Measurements from ENCODE around the gene TSPAN9.

TSPAN9 gene

DNA sequence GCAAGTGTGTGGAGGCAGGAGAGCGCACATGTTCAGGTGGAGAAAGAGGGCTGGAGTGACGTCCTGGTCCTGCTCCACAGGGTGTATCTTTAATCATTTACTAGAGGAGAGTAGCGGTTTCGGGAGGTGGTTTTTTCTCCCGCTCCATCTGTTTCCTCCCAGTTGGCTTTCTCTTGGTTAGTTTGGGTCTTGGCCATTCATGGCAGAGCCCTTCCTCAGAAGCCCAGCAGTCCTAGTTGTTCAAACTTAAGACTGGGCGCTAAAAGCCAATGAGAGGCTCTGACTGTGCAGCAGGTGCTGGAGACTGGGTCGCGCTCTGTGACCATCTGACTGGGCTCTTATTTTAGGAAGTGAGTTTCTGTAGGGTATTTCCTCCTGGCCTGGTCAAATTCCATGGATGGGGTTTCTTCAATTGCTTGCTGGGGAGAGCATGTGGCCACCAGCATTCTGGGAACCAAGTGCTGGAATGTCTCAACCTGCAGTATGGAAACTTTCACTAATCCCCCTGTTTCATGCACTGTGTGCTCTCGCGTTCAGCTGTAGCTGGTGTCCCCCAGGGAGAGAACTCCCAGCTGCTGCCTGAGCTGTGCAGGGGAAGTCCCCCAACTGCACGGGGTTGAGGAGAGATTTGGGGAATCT is 27.4 kb upstream of the TSPAN9 start:
- TF ChIP-seq, protein P1, sequence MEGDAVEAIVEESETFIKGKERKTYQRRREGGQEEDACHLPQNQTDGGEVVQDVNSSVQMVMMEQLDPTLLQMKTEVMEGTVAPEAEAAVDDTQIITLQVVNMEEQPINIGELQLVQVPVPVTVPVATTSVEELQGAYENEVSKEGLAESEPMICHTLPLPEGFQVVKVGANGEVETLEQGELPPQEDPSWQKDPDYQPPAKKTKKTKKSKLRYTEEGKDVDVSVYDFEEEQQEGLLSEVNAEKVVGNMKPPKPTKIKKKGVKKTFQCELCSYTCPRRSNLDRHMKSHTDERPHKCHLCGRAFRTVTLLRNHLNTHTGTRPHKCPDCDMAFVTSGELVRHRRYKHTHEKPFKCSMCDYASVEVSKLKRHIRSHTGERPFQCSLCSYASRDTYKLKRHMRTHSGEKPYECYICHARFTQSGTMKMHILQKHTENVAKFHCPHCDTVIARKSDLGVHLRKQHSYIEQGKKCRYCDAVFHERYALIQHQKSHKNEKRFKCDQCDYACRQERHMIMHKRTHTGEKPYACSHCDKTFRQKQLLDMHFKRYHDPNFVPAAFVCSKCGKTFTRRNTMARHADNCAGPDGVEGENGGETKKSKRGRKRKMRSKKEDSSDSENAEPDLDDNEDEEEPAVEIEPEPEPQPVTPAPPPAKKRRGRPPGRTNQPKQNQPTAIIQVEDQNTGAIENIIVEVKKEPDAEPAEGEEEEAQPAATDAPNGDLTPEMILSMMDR (IDR thresholded peaks at IDR 0.05; ENCODE audit: control insufficient read depth, extremely low read depth, insufficient read depth) = no peak
- DNase-seq (ENCODE audit: low read depth) = no peak
- H3K4me3 ChIP-seq (ENCODE audit: low read depth, low read length) = no peak overlapping the region

DNA sequence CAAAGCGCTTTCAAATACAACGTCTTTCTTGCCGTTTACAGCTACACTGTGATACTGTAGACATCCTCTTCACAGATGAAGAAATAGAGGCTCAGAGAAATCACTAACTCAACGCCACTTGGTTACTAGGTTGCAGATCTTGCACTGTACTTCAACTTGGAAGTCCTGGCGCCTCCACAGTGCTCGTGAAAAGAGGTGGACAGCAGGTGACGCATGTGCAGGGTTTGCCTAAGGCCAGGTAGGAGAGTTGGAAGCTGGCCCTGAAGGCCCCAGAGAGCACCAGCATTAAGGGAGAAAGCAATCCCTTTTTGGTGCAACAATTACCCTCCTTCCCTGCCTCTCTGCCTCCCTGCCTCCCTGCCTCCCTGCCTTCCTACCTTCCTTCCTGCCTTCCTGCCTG is 22.8 kb upstream of the TSPAN9 start:
- H3K4me3 ChIP-seq (ENCODE audit: low read depth, low read length) = no peak overlapping the region
- TF ChIP-seq, protein P1 (IDR thresholded peaks at IDR 0.05; ENCODE audit: control insufficient read depth, extremely low read depth, insufficient read depth) = no peak
- DNase-seq (ENCODE audit: low read depth) = no peak

DNA sequence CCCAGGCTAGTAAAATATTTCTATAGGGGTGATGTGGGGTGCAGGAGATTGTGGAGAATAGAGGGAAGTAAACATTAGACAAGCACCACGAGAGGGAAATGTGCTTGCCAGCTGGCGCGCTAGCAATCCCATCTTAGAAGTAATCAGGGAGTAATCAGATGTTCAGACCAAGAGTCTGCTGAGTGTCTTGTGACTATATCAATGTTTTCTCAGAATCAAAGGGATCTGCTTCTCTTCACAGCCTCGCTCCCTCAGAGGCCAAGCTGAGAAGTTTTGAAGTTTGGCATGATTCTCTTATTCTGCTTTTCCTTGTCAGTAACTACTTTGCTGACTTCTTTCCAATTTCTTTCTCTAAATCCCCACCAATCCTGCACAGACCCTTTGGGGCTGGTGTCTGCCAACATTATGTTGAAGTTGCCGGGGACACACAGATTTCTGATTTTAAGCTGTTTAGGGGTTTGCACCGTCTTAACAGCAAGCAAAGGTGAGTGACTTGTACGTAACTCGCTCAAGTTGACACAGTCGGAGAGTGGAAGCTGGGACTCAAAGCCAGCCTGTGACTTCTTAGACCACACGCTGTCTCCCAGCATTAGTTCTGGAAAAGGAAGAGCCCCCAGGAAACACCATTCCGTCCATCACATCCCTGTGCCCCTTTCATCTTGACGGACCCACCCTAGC is 22.0 kb upstream of the TSPAN9 start:
- H3K4me3 ChIP-seq (ENCODE audit: low read depth, low read length) = no peak overlapping the region
- TF ChIP-seq, protein P1 (IDR thresholded peaks at IDR 0.05; ENCODE audit: control insufficient read depth, extremely low read depth, insufficient read depth) = no peak
- DNase-seq (ENCODE audit: low read depth) = no peak

DNA sequence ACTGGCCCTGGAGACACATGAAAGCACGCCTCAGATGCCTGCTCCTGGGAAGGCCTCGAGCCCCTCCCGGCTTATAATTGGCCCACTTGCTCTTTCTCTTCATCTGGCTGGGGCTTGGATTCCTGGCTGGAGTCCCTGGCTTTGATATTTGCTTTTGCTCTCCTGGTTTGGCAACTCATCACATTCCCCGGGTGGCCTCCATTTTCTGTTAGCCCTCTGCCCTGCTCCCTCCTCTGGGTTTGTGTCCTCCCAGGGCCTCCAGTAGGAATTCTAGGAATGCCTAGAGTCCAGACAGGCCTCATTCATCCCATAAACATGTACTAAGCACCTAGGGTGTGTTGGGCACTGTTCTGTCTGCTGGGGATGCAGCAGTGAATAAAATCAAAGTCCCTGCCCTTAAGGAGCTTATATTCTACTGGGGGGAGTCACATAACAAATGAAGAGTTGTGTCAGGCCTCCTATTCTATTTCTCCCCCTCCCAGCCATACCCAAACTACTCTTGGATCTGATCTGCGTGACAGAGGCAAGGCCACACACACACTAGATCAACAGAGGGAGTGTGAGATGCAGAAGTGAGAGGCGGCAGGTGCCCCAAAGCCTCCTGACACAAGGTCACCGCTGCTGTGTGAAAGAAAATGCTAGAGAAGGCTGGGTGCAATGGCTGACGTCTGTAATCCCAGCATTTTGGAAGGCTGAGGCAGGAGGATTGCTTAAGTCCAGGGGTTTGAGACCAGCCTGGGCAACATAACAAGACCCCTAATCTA is 21.3 kb upstream of the TSPAN9 start:
- no peak for DNase-seq (ENCODE audit: low read depth)
- no peak overlapping the region for H3K4me3 ChIP-seq (ENCODE audit: low read depth, low read length)

DNA sequence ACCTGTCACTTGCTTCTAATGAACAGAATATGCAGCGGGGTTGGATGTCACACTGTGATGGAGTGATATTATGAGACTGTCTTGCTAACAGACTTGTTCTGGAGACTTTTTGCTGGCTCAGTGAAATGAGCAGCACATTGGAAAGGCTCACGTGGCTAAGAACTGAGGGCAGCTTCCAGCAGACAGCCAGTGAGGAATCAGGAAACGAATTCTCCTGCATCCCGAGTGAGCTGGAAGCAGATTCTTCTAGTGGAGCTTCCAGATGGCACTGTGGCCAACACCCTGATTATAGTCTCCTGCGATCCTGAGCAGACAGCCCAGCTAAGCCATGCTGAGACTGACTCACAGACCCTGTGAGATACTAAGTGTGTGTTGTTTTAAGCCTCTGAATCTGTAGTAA is 16.1 kb upstream of the TSPAN9 start:
- H3K4me3 ChIP-seq (ENCODE audit: low read depth, low read length) = no peak overlapping the region
- TF ChIP-seq, protein P1 (IDR thresholded peaks at IDR 0.05; ENCODE audit: control insufficient read depth, extremely low read depth, insufficient read depth) = no peak
- no peak for DNase-seq (ENCODE audit: low read depth)

More for the DNA sequence above, 21.3 kb upstream of the TSPAN9 start:
- TF ChIP-seq, protein P1 (IDR thresholded peaks at IDR 0.05; ENCODE audit: control insufficient read depth, extremely low read depth, insufficient read depth) = no peak

DNA sequence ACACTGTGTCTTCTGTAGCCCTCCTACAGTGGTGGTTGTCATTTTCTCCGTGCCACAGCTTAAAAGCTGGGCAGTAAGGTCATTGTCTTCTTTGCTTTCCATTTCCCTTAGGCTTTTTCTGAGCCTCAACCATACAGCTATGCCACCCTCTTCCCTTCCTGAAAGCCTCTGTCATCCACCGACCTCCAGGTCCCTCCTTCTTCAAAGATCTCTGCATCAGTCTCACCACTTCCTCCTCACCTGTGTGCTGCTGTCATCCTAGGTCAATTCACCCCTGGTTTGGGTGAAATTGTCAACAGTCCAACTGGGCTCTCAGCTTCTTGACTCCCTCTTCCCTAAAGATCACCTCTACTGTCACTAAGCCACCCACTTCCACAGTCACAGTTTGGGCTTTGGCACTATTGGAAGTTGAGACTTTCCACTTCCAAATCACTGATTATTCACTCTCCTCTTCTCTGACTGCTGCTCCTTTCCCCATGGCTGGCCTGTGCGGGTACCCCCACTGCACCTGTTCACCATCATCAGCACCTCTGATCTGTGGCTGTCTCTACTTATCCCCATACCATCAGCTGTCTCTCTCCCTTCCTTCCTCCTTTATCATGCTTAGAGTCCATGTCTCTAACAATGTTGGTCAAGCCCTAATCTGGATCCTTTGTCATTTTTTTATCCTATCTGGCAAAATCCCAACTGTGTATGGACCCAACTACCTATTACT is 15.5 kb upstream of the TSPAN9 start:
- TF ChIP-seq, protein P1 (IDR thresholded peaks at IDR 0.05; ENCODE audit: control insufficient read depth, extremely low read depth, insufficient read depth) = no peak
- no peak for DNase-seq (ENCODE audit: low read depth)
- no peak overlapping the region for H3K4me3 ChIP-seq (ENCODE audit: low read depth, low read length)

All from LNCaP clone FGC (cell line).